ENCODE data around the gene CASP3.
"Not testable (repeated sequence)": the region's sequence is repeated elsewhere in the genome, so short reads cannot be mapped to it uniquely, and the experiment has no call there.

DNA sequence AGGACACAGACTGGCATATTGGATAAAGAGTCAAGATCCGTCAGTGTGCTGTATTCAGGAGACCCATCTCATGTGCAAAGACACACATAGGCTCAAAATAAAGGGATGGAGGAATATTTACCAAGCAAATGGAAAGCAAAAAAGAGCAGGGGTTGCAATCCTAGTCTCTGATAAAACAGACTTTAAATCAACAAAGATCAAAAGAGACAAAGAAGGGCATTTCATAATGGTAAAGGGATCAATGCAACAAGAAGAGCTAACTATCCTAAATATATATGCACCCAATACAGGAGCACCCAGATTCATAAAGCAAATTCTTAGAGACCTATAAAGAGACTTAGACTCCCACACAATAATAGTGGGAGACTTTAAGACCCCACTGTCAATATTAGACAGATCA lies 46.4 kb downstream of the CASP3 start:
- TF ChIP-seq, protein P1, sequence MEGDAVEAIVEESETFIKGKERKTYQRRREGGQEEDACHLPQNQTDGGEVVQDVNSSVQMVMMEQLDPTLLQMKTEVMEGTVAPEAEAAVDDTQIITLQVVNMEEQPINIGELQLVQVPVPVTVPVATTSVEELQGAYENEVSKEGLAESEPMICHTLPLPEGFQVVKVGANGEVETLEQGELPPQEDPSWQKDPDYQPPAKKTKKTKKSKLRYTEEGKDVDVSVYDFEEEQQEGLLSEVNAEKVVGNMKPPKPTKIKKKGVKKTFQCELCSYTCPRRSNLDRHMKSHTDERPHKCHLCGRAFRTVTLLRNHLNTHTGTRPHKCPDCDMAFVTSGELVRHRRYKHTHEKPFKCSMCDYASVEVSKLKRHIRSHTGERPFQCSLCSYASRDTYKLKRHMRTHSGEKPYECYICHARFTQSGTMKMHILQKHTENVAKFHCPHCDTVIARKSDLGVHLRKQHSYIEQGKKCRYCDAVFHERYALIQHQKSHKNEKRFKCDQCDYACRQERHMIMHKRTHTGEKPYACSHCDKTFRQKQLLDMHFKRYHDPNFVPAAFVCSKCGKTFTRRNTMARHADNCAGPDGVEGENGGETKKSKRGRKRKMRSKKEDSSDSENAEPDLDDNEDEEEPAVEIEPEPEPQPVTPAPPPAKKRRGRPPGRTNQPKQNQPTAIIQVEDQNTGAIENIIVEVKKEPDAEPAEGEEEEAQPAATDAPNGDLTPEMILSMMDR (conservative IDR thresholded peaks at IDR 0.05 in 1 of 2, IDR thresholded peaks at IDR 0.05 in 1 of 2; ENCODE audit: extremely low read depth in 1 of 2, insufficient read depth in 1 of 2, low read depth in 1 of 2, low read length in 2 of 2) = not testable (repeated sequence)
- not testable (repeated sequence) for TF ChIP-seq EZH2 (IDR thresholded peaks at IDR 0.05; ENCODE audit: borderline replicate concordance, low read length)
